H1 (cell line): Measurements from ENCODE around the gene NR2F2. TPM values are rescaled to one million over a fixed set of nuclear protein-coding genes. Genes with fewer than 3 reads are reported as not detected.

Source experiments
- CTCF ChIA-PET: fragments of 300-600 bp; sonication (Branson Sonifier 250); formaldehyde crosslinking; loops from one replicate; lab custom pipeline; 2021; ENCODE audit not compliant: partially characterized antibody; lab: Charles Lee
- POLR2A ChIA-PET: fragments of 300-600 bp; sonication (Branson Sonifier 250); formaldehyde crosslinking; loops from one replicate; lab custom pipeline; 2021; ENCODE audit warnings: inconsistent platforms; ENCODE audit not compliant: partially characterized antibody; lab: Charles Lee
- DNase-seq, 2 experiments: peaks; one replicate each; pipeline versions ENCODE4 v3.0.0 to v3.0.0-alpha.2; 2010 to 2022; ENCODE audit warnings: low spot score in 2 of 2, low read depth in 1 of 2, mixed read lengths in 1 of 2
- FAIRE-seq: peaks from 2 replicates; lab custom pipeline; 2011; peaks lifted over from hg19 to GRCh38; lab: Jason Lieb, UNC
- H2AFZ ChIP-seq: 2 replicates; pipeline ENCODE4 v1.8.1; 2012; ENCODE audit warnings: low read length, inconsistent platforms
- H2AK5ac ChIP-seq: 2 replicates; pipeline ENCODE4 v1.6.1; 2013; ENCODE audit warnings: low read depth, low read length
- H2BK120ac ChIP-seq: replicated peaks from 2 replicates; pipeline ENCODE3; 2013; ENCODE audit warnings: low read depth, low read length, inconsistent platforms
- H2BK12ac ChIP-seq: 2 replicates; pipeline ENCODE4 v1.6.1; 2013; ENCODE audit warnings: low read depth, low read length
- H2BK15ac ChIP-seq: 2 replicates; pipeline ENCODE4 v1.6.1; 2013; ENCODE audit warnings: low read length
- H2BK20ac ChIP-seq: 2 replicates; pipeline ENCODE4 v1.6.1; 2013; ENCODE audit warnings: low read length
- H2BK5ac ChIP-seq: 2 replicates; pipeline ENCODE4 v1.6.1; 2013; ENCODE audit warnings: low read depth, low read length
- H3K14ac ChIP-seq: 2 replicates; pipeline ENCODE4 v1.6.1; 2013; ENCODE audit warnings: inconsistent platforms; ENCODE audit not compliant: insufficient read length
- H3K18ac ChIP-seq: 2 replicates; pipeline ENCODE4 v1.6.1; 2013; ENCODE audit warnings: low read length; ENCODE audit errors: extremely low read depth
- H3K23ac ChIP-seq: 2 replicates; pipeline ENCODE4 v1.6.1; 2013; ENCODE audit warnings: inconsistent platforms; ENCODE audit not compliant: insufficient read length
- H3K23me2 ChIP-seq: 2 replicates; pipeline ENCODE4 v1.6.1; 2013; ENCODE audit warnings: low read depth, low read length
- H3K27ac ChIP-seq: 2 replicates; pipeline ENCODE4 v1.6.1; 2011; ENCODE audit warnings: low read depth, low read length, inconsistent platforms
- H3K27me3 ChIP-seq, 4 experiments: replicated peaks in 1 of 4; 1 replicate in 1 of 4; 2 replicates in 3 of 4; pipeline versions ENCODE4 v1.6.1 to v1.8.1; 2011 to 2013; ENCODE audit warnings: low read length in 3 of 4, mild to moderate bottlenecking in 3 of 4, inconsistent platforms in 2 of 4, mixed read lengths in 2 of 4, moderate library complexity in 1 of 4; ENCODE audit not compliant: control insufficient read depth in 3 of 4, insufficient read depth in 3 of 4; ENCODE audit errors: extremely low read depth in 1 of 4
- H3K36me3 ChIP-seq, 4 experiments: 2 replicates each; pipeline versions ENCODE4 v1.6.1 to v1.8.1; 2011 to 2013; ENCODE audit warnings: mild to moderate bottlenecking in 4 of 4, low read length in 3 of 4, moderate library complexity in 2 of 4, control low read depth in 1 of 4, inconsistent platforms in 1 of 4; ENCODE audit not compliant: insufficient read depth in 4 of 4, control insufficient read depth in 2 of 4
- H3K4ac ChIP-seq: replicated peaks from 2 replicates; pipeline ENCODE3; 2013; ENCODE audit warnings: low read length, low read depth, mixed read lengths, inconsistent platforms; ENCODE audit not compliant: insufficient read length
- H3K4me1 ChIP-seq, 4 experiments: replicated peaks in 1 of 4; 1 replicate in 1 of 4; 2 replicates in 3 of 4; pipeline versions ENCODE4 v1.6.1 to v1.8.1; 2011 to 2013; ENCODE audit warnings: low read length in 3 of 4, inconsistent platforms in 2 of 4, mixed read lengths in 1 of 4; ENCODE audit not compliant: insufficient read depth in 4 of 4, control insufficient read depth in 3 of 4
- H3K4me2 ChIP-seq, 2 experiments: 2 replicates each; pipeline versions ENCODE4 v1.6.1 to v1.8.1; 2011 to 2013; ENCODE audit warnings: low read depth in 2 of 2, low read length in 2 of 2, control low read depth in 1 of 2, inconsistent platforms in 1 of 2, mild to moderate bottlenecking in 1 of 2; ENCODE audit not compliant: insufficient read depth in 1 of 2
- H3K4me3 ChIP-seq, 4 experiments: fragments of 200-600, 300-600 bp in 1 of 4; sonication (generic), shearing (Covaris generic), sonication (Bioruptor Twin) in 1 of 4; 2 replicates each; pipeline versions ENCODE4 v1.5.1 to v1.8.1; 2011 to 2016; ENCODE audit warnings: low read length in 4 of 4, low read depth in 3 of 4, control low read depth in 2 of 4, inconsistent platforms in 2 of 4, mild to moderate bottlenecking in 2 of 4, mixed read lengths in 1 of 4, moderate library complexity in 1 of 4; ENCODE audit not compliant: insufficient read depth in 2 of 4; ENCODE audit errors: extremely low read depth in 1 of 4
- H3K56ac ChIP-seq: replicated peaks from 2 replicates; pipeline ENCODE3; 2013; ENCODE audit warnings: low read depth, mild to moderate bottlenecking, mixed read lengths, low read length, inconsistent platforms; ENCODE audit not compliant: insufficient read length
- H3K79me1 ChIP-seq: 2 replicates; pipeline ENCODE4 v1.6.1; 2013; ENCODE audit warnings: low read depth, low read length, control low read depth
- H3K79me2 ChIP-seq, 2 experiments: 2 replicates each; pipeline versions ENCODE4 v1.6.1 to v1.8.1; 2012 to 2013; ENCODE audit warnings: low read length in 2 of 2, mild to moderate bottlenecking in 2 of 2, inconsistent platforms in 1 of 2; ENCODE audit not compliant: insufficient read depth in 2 of 2, control insufficient read depth in 1 of 2
- H3K9ac ChIP-seq, 4 experiments: replicated peaks in 1 of 4; 1 replicate in 1 of 4; 2 replicates in 3 of 4; pipeline versions ENCODE4 v1.6.1 to v1.8.1; 2011 to 2013; ENCODE audit warnings: low read depth in 3 of 4, low read length in 3 of 4, control low read depth in 2 of 4, mild to moderate bottlenecking in 2 of 4, moderate library complexity in 2 of 4, inconsistent platforms in 1 of 4; ENCODE audit errors: extremely low read depth in 1 of 4
- H3K9me3 ChIP-seq, 2 experiments: 2 replicates each; pipeline versions ENCODE4 v1.6.1 to v1.8.1; 2012 to 2013; ENCODE audit warnings: mild to moderate bottlenecking in 2 of 2, moderate library complexity in 2 of 2, control low read depth in 1 of 2, inconsistent platforms in 1 of 2, low read depth in 1 of 2, low read length in 1 of 2, mixed read lengths in 1 of 2; ENCODE audit not compliant: insufficient read depth in 2 of 2
- H4K20me1 ChIP-seq, 2 experiments: replicated peaks in 1 of 2; 2 replicates each; pipeline versions ENCODE3 to v1.8.1; 2011 to 2013; ENCODE audit warnings: inconsistent platforms in 2 of 2, low read length in 2 of 2, mild to moderate bottlenecking in 1 of 2; ENCODE audit not compliant: insufficient read depth in 2 of 2, control insufficient read depth in 1 of 2
- H4K5ac ChIP-seq: 2 replicates; pipeline ENCODE4 v1.6.1; 2013; ENCODE audit warnings: low read length, low read depth, mixed read lengths, inconsistent platforms; ENCODE audit not compliant: insufficient read length
- H4K8ac ChIP-seq: 2 replicates; pipeline ENCODE4 v1.8.0; 2013; ENCODE audit warnings: mild to moderate bottlenecking, moderate library complexity, low read length, inconsistent platforms; ENCODE audit not compliant: insufficient read depth; ENCODE audit errors: extremely low read depth
- H4K91ac ChIP-seq: replicated peaks from 2 replicates; pipeline ENCODE3; 2013; ENCODE audit warnings: low read length, mixed read lengths, inconsistent platforms; ENCODE audit not compliant: insufficient read length
- E2F6 ChIP-seq: IDR thresholded peaks from 2 replicates; pipeline ENCODE4 v1.6.1; 2012; ENCODE audit warnings: inconsistent platforms
- FOSL1 ChIP-seq: IDR thresholded peaks from 2 replicates; pipeline ENCODE4 v1.6.1; 2011; ENCODE audit warnings: mild to moderate bottlenecking, low read depth, low read length, moderate library complexity; ENCODE audit not compliant: insufficient read depth
- KDM5A ChIP-seq: fragments of 200-600 bp; IDR thresholded peaks from 2 replicates; pipeline ENCODE4 v1.7.1; 2012; ENCODE audit warnings: mild to moderate bottlenecking, low read length, inconsistent platforms, mixed read lengths
- MAX ChIP-seq: IDR thresholded peaks from 2 replicates; pipeline ENCODE4 v1.6.1; 2012; ENCODE audit warnings: inconsistent platforms
- WGBS, 2 experiments: shearing (Covaris generic) in 1 of 2; methylation state at CpG; one replicate each; pipeline versions ENCODE4 v1.1.6 to v1.1.7; 2013 to 2015; ENCODE audit warnings: low lambda C conversion rate in 2 of 2, mixed read lengths in 2 of 2, inconsistent platforms in 1 of 2, low coverage in 1 of 2, missing lambda C conversion rate in 1 of 2; ENCODE audit not compliant: insufficient replicate concordance in 2 of 2, insufficient coverage in 1 of 2, insufficient read length in 1 of 2; ENCODE audit errors: extremely low coverage in 1 of 2, missing lambda C conversion rate in 1 of 2; 5-methylcytosine and 5-hydroxymethylcytosine counted together
- polyA plus RNA-seq, 7 experiments: library from polyadenylated mRNA; depleted of rRNA in 3 of 7; stranded (reverse) in 5 of 7; unstranded in 2 of 7; fragments of >200 nt in 5 of 7; fragments of 200-250 nt in 2 of 7; gene quantifications; 1 replicate in 5 of 7; 2 replicates in 1 of 7; 4 replicates in 1 of 7; pipeline versions ENCODE4 v1.2.1 to v1.2.3, GENCODE V29; 2011 to 2013; ENCODE audit warnings: missing spikeins in 2 of 7, mixed read lengths in 2 of 7
- total RNA-seq: library from RNA; stranded (reverse); fragmentation: NEBNext Ultra II Directional; extraction: Animal tissue kit (Norgen Biotek cat#: 25700); gene quantifications from 2 replicates; pipeline ENCODE4 v1.2.1, GENCODE V29; 2021

The NR2F2 gene
- total and polyA plus RNA-seq, 2 of the 8 experiments (the other 6 are each of a cell fraction or from before 2014, with no cell fraction given): 0.03 TPM; not detected in 1

- Histone ChIP-seq H3K9ac (no peak overlapping the region), H2AK5ac (no peak overlapping the region), H3K23ac (no peak overlapping the region), H4K5ac (no peak overlapping the region), H3K18ac (no peak overlapping the region), H2BK15ac (no peak overlapping the region), H2BK5ac (no peak overlapping the region), H3K79me1 (no peaks in the 10 kb centered on the region), H4K20me1 (no peaks in the 10 kb centered on the region), H3K27ac (no peak overlapping the region), H2AFZ (no peak overlapping the region), H3K56ac (no peak overlapping the region), H3K14ac (no peak overlapping the region), H3K4ac (no peak overlapping the region), H2BK120ac (no peak overlapping the region), H3K4me3 (no peak overlapping the region), H4K8ac (no peak overlapping the region), H3K4me1 (peaks cover 0 to 9% (median 2%) of the 10 kb centered on the region in 4 experiments; a peak in 5 of 7 replicates), H4K91ac (no peak overlapping the region), H3K79me2 (no peaks in the 10 kb centered on the region), H2BK12ac (no peak overlapping the region), H3K36me3 (no peaks in the 10 kb centered on the region), H3K27me3 (peaks cover 0 to 6% (median 0%) of the 10 kb centered on the region in 4 experiments; a peak in 2 of 7 replicates), H2BK20ac (0 out of 2 replicates have a peak overlapping the region, but pooled peaks have one; percentile 15), H3K23me2 (no peaks in the 10 kb centered on the region), H3K9me3 (no peaks in the 10 kb centered on the region), H3K4me2 (no peak overlapping the region)
- no peak for FAIRE-seq
- CTCF ChIA-PET: interaction anchor here (0.8 to 2.0 kb wide), 3 partner anchors 15 to 73 kb away, joined by 3 to 5 read pairs (median 3); no protein-coding TSS in a partner anchor
- POLR2A ChIA-PET: no interaction called here
- DNase-seq: no peak
- 83% methylated on average over 11 of the region's 11 CpGs; no CpG with 5 or more reads in 1 of the 2 experiments for WGBS, 2 experiments
- TF ChIP-seq KDM5A (no peak), FOSL1 (no peak), E2F6 (peak; percentile 96), MAX (peak; percentile 75)
Observed at GRCh38 chr15:96285305-96285704, 45.2 kb upstream of the NR2F2 start.
